ENCODE measurements around the gene DOCK2.
"Not testable (repeated sequence)": the region's sequence is repeated elsewhere in the genome, so short reads cannot be mapped to it uniquely, and the experiment has no call there.

DOCK2 gene

DNA sequence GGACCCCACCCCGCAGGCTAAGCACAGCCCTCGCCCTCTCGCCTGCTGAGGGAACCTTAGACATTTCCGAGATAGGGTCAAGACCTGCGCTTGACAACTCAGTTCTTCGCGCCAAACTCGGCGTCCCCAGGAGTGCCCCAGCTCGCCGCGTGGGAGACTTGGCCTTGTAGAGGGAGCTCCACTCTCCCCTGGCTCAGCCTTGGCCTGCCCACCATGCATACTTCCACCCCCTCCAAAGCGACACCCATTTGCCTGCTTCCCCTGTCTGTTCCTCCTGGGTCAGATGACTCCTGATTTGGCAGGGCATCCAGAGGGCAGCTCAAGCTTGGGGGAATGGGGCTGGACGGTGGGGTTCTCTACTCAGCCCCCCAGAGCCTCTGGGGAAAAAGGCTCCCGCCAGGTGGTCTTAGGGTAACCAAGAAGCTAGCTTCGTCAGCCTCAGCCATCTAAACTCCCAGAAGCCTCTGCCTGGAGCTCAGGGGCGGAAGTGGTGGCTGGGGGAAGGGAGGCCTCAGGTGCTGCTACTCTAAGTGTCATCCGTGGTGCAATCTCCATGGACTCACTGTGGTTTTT, 560 bp downstream of the DOCK2 start:
- DNase-seq (ENCODE audit: low read depth): peak; percentile 54

DNA sequence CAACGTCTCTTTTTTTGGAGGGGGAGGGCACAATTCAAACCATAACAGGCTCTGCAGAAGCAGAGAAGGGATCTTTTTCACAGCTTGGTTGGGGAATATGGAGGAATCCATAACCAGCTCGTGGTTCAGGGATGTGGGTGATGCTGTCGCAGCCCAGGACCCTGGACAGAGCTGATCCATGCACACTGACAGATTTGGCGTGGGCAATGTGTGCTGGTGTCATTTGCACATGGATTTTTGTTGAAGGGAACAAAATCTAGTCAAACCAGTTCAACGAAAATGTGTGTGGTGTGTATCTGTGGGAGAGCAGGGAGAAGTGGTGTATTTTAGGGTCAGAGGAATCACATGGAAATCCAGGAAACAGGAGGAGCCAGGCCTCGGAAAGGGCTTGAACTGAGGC, 4.2 kb downstream of the DOCK2 start:
- DNase-seq (ENCODE audit: low read depth): no peak

- DNase-seq (ENCODE audit: low read depth): no peak
These were observed 9.8 kb downstream of the DOCK2 start for GRCh38 chr5:169646856-169647255.

GRCh38 chr5:169647566-169647965, 10.5 kb downstream of the DOCK2 start:
- no peak for DNase-seq (ENCODE audit: low read depth)

GRCh38 chr5:169648725-169649310, 11.7 kb downstream of the DOCK2 start:
- DNase-seq (ENCODE audit: low read depth): no peak

GRCh38 chr5:169649486-169649885, 12.4 kb downstream of the DOCK2 start:
- no peak for DNase-seq (ENCODE audit: low read depth)

- no peak for DNase-seq (ENCODE audit: low read depth)
These were observed 13.7 kb downstream of the DOCK2 start for GRCh38 chr5:169650701-169651331.

DNA sequence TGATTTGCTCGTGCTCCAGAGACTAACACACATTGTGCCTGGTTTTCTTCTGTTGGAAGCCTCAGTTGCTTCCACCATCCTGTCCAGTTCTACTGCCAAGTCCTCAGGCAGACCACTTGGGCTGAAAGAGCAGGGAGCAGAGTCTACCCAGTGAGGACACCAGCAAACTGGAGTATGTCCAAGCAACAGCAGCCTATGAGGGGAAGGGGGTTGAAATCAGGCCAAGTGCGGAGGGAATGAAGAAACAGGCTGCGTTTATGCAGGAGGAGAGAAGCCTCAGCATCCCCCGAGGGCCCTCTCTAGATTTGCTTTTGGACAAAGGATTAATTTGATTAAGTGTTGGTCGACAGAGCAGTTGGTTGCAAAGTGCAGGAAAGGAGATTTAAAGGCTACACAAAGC, 14.5 kb downstream of the DOCK2 start:
- no peak for DNase-seq (ENCODE audit: low read depth)

DNA sequence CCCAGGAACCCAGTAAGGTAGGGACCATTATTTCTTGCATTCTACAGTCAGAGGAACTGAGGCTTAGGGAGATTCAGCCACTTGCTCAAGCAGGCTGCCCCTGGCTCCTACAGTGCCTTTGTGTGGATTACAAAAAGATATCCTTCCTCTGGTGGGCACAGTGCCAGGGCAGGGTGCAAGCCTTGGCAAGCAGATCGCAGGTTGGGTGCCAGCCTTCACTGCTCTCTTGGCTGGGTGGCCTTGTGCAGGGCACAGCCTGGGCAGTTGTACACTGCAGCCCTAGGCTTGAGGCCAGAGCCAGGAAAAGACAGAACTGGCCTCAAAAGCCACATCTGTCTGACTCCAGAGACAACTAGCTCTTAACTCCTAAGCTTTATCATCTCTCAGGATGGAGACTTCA, 15.0 kb downstream of the DOCK2 start:
- no peak for DNase-seq (ENCODE audit: low read depth)

- no peak for DNase-seq (ENCODE audit: low read depth)
These were observed 16.0 kb downstream of the DOCK2 start for GRCh38 chr5:169653091-169653490.

DNA sequence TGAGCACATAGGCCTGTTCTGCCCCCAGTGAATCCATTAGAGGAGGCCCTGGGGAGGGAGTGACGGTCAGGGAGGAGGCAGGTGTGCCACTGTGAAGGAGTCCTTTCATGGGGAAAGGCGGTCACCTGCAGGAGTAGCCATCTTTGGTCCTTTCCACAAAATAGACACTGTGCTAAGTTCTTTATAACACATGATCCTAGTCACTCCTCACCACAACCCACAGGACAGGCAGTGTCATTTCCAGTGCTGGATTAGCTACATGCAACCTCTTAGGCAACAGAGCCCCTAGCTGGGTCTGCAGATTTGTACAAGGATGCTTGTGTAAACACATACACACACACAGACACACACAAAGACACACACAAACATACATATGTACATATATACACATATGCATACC, 18.3 kb downstream of the DOCK2 start:
- no peak for DNase-seq (ENCODE audit: low read depth)

DNA sequence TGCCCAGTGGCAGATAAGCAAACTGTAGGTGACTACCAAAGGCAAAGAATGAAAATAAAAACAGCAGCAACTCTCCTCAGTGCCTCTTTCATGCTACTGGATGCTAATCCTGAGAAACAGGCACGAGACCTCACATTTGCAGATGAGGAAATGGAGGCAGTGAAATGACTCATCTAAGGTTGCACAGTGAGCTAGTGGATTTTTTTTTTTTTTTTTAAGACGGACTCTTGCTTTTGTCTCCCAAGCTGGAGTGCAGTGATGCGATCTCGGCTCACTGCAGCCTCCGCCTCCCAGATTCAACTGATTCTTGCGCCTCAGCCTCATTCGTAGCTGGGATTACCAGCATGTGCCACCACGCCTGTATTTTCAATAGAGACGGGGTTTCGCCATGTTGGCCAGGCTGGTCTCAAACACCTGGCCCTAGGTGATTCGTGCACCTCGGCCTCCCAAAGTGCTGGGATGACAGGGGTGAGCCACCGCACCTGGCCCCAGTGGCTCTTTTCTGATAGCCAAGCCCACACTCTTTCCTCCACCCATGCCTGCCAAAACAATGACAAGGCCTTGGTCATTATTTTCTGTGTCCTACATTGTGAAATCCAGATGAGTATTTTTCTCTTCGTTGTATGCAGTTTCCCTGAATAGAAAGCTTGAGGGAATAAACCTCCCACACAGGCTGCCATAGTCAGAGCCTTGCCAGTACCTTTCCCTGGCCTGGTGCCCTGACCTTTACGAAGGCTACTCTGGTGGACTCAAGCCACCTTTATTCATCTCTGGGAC, 19.2 kb downstream of the DOCK2 start:
- DNase-seq (ENCODE audit: low read depth): no peak

GRCh38 chr5:169657127-169657526, 20.1 kb downstream of the DOCK2 start:
- no peak for DNase-seq (ENCODE audit: low read depth)

- DNase-seq (ENCODE audit: low read depth): not testable (repeated sequence)
These were observed 25.4 kb downstream of the DOCK2 start for GRCh38 chr5:169662451-169662850.

GRCh38 chr5:169663537-169663936, 26.5 kb downstream of the DOCK2 start:
- no peak for DNase-seq (ENCODE audit: low read depth)

GRCh38 chr5:169666365-169666764, 29.3 kb downstream of the DOCK2 start:
- DNase-seq (ENCODE audit: low read depth): no peak

GRCh38 chr5:169667896-169668674, 31.0 kb downstream of the DOCK2 start:
- no peak for DNase-seq (ENCODE audit: low read depth)

DNA sequence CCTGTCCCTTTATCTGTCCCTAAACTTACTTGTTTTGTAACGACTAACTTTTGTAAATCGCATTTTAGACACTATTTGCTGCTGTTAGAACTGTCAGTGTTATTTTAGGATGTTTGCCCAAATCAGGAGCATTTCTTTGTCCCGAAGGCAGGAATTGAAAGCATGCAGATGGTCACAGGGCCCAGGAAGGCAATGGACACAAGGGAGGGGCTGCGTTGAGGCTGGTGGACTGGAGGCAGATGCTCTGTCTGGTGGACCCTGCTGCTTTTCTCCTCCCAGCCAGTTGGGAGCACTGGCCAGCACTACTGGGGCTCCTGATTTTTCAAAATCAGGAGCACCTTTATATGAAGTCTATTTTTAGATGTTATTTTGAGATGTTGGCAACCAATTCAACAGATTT, 31.7 kb downstream of the DOCK2 start:
- no peak for DNase-seq (ENCODE audit: low read depth)

- no peak for DNase-seq (ENCODE audit: low read depth)
These were observed 33.9 kb downstream of the DOCK2 start for GRCh38 chr5:169670769-169671525.

DNA sequence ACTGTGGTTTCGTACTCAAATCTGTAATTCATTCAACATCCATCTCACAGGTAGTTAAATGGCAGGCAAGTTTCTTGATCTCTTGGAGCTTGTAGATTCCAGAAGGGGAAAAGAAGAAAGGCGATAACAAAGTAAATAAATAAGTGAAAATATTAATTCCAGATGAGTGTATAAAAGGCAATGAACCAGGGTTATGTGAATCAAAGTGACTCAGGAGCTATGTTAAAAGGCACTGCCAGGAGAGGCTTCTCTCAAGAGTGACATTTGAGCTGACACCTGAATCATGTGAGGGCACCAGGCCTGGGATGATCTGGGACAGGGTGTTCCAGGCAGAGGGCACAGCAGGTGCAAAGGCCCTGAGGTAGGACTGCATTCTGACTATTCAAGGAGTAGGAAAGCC, 45.0 kb downstream of the DOCK2 start:
- DNase-seq (ENCODE audit: low read depth): no peak

- no peak for DNase-seq (ENCODE audit: low read depth)
These were observed 49.1 kb downstream of the DOCK2 start for GRCh38 chr5:169686137-169686536.
